Measurements from ENCODE around the gene KIAA0825.
"Not testable (repeated sequence)": the region's sequence is repeated elsewhere in the genome, so short reads cannot be mapped to it uniquely, and the experiment has no call there.

The KIAA0825 gene

GRCh38 chr5:94360382-94361130, 257.8 kb downstream of the KIAA0825 start:
- no peak for DNase-seq

- DNase-seq, result no peak
Measured at GRCh38 chr5:94359880-94360279, 258.5 kb downstream of the KIAA0825 start.

- no peak for DNase-seq
Measured at GRCh38 chr5:94355811-94356210, 262.6 kb downstream of the KIAA0825 start.

GRCh38 chr5:94354837-94355485, 263.4 kb downstream of the KIAA0825 start:
- not testable (repeated sequence) for DNase-seq

- no peak for DNase-seq
Measured at GRCh38 chr5:94353605-94354004, 264.8 kb downstream of the KIAA0825 start.

- DNase-seq, result no peak
Measured at GRCh38 chr5:94347130-94347529, 271.3 kb downstream of the KIAA0825 start.

- DNase-seq, result no peak
Measured at GRCh38 chr5:94345257-94345656, 273.1 kb downstream of the KIAA0825 start.

- no peak for DNase-seq
Measured at GRCh38 chr5:94337617-94338016, 280.8 kb downstream of the KIAA0825 start.

GRCh38 chr5:94335936-94336335, 282.5 kb downstream of the KIAA0825 start:
- DNase-seq, result no peak

GRCh38 chr5:94329115-94329514, 289.3 kb downstream of the KIAA0825 start:
- no peak for DNase-seq

GRCh38 chr5:94326586-94326985, 291.8 kb downstream of the KIAA0825 start:
- no peak for DNase-seq

GRCh38 chr5:94316916-94317838, 301.2 kb downstream of the KIAA0825 start:
- DNase-seq, result no peak

GRCh38 chr5:94314460-94315131, 303.8 kb downstream of the KIAA0825 start:
- no peak for DNase-seq

GRCh38 chr5:94313696-94314095, 304.7 kb downstream of the KIAA0825 start:
- DNase-seq, result no peak

GRCh38 chr5:94313188-94313587, 305.2 kb downstream of the KIAA0825 start:
- DNase-seq, result no peak

GRCh38 chr5:94312298-94312697, 306.1 kb downstream of the KIAA0825 start:
- no peak for DNase-seq

- DNase-seq, result no peak
Measured at GRCh38 chr5:94310833-94311232, 307.6 kb downstream of the KIAA0825 start.

GRCh38 chr5:94309141-94309540, 309.3 kb downstream of the KIAA0825 start:
- DNase-seq, result no peak

GRCh38 chr5:94308442-94308841, 310.0 kb downstream of the KIAA0825 start:
- no peak for DNase-seq

- DNase-seq, result no peak
Measured at GRCh38 chr5:94304146-94304545, 314.3 kb downstream of the KIAA0825 start.

- DNase-seq, result no peak
Measured at GRCh38 chr5:94288937-94289336, 329.5 kb downstream of the KIAA0825 start.

- DNase-seq, result no peak
Measured at GRCh38 chr5:94285984-94286383, 332.4 kb downstream of the KIAA0825 start.

GRCh38 chr5:94283093-94283492, 335.3 kb downstream of the KIAA0825 start:
- no peak for DNase-seq

All from activated gamma-delta T cell treated with Interleukin-2 at 50 U/mL for 16 hours (primary cell).